SK-N-SH (cell line): ENCODE data around the gene KRT32.

Experiments used
- CTCF ChIP-seq: fragments of 200-600 bp; sonication (generic); IDR thresholded peaks from 2 replicates; pipeline ENCODE4 v1.6.1; 2017; ENCODE audit warnings: antibody characterized with exemption, mild to moderate bottlenecking, moderate library complexity
- EP300 ChIP-seq, 2 experiments: IDR thresholded peaks; 2 replicates each; pipeline versions ENCODE4 v1.4.0 to v1.6.1; 2012; ENCODE audit warnings: borderline replicate concordance in 1 of 2, low read depth in 1 of 2, low read length in 1 of 2
- RAD21 ChIP-seq: IDR thresholded peaks from 2 replicates; pipeline ENCODE4 v1.6.1; 2012; ENCODE audit warnings: mild to moderate bottlenecking, low read length
- RCOR1 ChIP-seq: fragments of 150-350 bp; IDR thresholded peaks from 2 replicates; pipeline ENCODE4 v1.6.1; 2017; ENCODE audit warnings: antibody characterized with exemption, low read length
- SMC3 ChIP-seq: IDR thresholded peaks from 2 replicates; pipeline ENCODE4 v1.6.1; 2012; ENCODE audit warnings: low read depth, low read length, improper control_type of control experiment
- TAF1 ChIP-seq: IDR thresholded peaks from 2 replicates; pipeline ENCODE4 v1.6.1; 2012; ENCODE audit warnings: low read depth, mild to moderate bottlenecking, low read length, moderate library complexity, borderline replicate concordance
- YY1 ChIP-seq: IDR thresholded peaks from 2 replicates; pipeline ENCODE4 v1.4.0; 2012; ENCODE audit warnings: low read depth, mild to moderate bottlenecking

DNA sequence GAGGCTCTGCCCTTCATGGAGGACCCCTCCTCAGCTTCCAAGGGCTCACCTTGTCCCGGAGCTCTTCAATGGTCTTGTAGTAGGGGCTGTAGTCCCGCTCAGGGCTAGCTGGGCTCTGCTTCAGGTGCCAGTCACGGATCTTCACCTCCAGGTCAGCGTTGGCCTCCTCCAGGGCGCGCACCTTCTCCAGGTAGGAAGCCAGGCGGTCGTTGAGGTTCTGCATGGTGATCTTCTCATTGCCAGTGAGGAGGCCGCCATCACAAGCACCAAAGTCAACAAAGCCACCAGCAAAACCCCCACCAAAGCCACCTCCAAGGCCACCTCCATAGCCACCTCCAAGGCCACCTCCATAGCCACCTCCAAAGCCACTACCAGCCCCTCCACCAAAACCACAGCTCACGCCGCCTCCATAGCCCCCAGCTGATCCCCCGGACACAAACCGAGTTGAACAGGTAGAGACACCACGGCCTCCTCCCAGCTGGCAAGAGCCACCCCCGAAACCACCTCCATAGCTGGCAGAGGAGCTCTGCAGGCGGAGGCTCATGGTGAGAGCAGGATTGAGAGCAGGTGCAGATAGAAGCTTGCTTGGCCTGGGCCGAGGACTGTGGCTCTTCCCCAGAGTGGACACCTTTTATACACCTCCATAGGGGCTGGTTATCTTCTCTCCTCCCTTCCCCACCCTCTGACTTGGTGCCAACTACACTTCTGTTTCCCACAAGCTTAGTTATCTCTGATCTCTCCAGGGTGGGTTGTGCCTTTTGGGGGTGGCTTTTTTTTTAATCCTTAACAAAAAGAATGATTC lies 38.0 kb upstream of the KRT32 start, which contains the start of gene KRT13:
- TF ChIP-seq CTCF (no peak), SMC3 (no peak), YY1 (no peak), RAD21 (no peak), TAF1 (no peak), RCOR1 (no peak), EP300 (IDR thresholded peaks at IDR 0.05; ENCODE audit: borderline replicate concordance in 1 of 2, low read depth in 1 of 2, low read length in 1 of 2) (no peak)
